Measurements from ENCODE around the gene WDR43.

The WDR43 gene

GRCh38 chr2:28915939-28916338, 21.5 kb downstream of the WDR43 start:
- DNase-seq: peak in 1 of 2 experiments; percentile 15

- DNase-seq: no peak
Measured at GRCh38 chr2:28926847-28927246, 32.4 kb downstream of the WDR43 start.

DNA sequence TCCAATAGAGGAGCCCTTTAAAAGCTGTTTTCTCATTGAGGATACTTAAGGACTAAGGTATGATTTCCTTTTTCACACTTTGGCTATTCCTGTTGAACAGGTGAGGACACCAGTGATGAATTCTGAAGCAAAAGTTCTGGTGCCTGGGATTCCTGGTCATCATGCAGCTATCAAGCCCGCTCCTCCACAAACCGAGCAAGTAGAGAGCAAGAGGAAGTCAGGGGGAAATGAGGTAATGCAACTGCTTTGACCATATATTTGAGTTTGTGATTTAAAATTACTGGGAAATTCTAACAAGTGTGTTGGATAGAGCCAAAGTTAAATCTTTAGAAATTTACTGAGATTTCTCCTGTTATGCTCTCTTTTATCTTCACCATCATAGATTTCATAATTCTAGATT, 33.0 kb downstream of the WDR43 start:
- no peak for DNase-seq

DNA sequence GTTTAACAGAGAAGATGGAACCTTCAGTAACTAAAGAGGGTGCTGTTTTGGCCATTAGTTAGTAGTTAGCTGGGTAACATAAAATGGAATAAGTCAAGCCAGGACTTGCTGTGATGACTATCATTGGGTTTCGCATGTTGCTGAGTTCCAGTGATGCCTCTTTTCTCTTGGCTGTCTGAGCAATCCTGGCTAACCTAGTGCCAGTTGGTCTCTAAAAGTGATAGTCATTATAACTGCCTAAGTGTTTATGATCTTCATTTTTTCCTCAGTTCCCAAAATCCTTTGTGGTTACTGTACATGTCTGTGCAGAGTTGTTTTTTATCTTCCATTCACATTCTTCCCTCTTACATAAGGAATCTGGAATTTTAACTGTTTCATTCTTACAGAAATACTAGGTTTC, 33.4 kb downstream of the WDR43 start:
- no peak for DNase-seq

- no peak for DNase-seq
Measured at GRCh38 chr2:28929581-28929980, 35.1 kb downstream of the WDR43 start.

DNA sequence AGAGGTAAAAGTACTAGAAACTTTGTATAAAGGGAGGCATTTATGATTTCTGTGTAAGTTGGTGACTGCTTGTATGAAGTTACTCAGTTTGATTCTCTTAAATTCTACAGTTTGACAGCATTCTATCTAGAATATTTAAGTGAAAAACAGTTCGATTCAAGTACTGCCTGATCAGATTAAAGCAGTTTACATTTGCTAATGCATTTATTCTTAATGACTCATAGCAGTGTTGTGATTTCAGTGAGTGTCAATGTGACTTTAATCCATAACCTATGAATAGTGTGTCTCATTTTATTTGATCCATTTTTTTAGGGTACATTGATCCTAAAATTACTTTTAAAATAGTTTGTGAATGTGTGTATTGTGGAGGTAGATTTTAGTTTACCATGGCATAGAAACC, 35.7 kb downstream of the WDR43 start:
- DNase-seq: no peak

DNA sequence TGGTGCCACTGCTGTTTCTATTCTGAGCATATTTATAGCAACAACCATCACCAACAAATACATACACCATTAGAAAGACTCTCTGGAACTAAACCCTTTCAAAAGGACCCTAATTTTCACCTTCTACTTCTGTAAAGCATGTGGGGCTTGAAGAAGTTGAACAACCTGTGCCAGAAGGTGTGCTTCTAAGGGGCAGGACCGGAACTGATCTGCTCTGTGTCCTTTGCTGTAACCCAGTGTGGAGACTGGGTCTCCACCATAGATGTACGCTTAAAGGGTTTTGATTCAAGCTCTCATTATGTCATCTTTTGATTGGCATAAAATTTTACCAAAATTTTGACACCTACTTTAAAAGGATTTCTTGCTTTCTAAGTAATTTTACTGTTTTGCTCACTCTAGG, 40.3 kb downstream of the WDR43 start:
- DNase-seq: no peak

DNA sequence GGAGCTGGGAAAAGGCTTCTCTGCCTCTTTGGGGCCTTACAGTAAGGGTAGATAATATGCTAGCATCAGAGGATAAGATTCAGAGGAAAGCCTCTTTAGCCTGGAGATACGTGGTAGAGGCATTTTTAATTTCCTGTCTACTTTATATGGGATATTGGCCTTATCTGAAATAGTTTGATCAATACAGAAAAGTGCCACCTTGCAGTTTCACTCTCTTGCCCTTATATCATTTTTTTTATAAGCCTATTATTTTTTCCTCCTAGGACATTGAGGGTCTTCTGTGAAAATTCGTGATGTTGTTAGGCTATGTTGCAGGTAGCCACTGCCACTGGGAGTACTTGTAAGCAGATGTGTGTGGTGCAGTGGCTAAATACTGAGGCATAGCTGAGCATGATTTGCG, 46.5 kb downstream of the WDR43 start:
- DNase-seq: no peak

DNA sequence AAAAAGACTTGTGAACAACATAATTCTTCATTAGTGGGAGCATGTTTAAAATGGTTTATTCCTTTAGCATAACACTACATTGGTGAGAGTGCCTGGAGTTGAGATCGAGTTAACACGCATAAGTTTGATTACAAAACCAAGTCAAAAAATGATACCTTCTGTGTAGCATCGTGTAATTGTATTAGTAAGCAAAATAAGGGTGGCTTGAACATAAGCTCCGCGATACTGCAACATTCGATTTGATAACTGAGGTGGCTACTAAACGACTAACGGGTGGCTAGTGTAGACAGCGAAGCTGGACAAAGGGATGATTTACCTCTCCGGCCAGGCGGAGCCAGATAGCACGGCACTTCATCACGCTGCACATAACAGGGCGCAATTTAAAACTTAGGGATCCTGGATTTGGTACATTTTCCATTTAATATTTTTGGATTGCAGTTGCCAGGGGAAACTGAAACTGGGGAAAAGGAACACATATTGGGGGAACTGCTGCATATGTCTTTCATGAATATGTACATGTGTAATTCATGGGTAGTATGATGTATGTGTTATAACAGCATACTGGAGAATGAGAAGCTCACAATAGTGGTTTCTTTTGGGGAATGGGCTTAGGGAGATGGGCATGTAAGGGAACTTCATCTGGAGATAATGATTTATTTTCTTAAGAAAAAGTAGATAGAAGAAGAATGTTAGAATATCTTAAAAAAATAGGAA, 50.2 kb downstream of the WDR43 start:
- DNase-seq: no peak

- DNase-seq: no peak
Measured at GRCh38 chr2:28948160-28948559, 53.7 kb downstream of the WDR43 start.

GRCh38 chr2:28949190-28949589, 54.7 kb downstream of the WDR43 start:
- no peak for DNase-seq

DNA sequence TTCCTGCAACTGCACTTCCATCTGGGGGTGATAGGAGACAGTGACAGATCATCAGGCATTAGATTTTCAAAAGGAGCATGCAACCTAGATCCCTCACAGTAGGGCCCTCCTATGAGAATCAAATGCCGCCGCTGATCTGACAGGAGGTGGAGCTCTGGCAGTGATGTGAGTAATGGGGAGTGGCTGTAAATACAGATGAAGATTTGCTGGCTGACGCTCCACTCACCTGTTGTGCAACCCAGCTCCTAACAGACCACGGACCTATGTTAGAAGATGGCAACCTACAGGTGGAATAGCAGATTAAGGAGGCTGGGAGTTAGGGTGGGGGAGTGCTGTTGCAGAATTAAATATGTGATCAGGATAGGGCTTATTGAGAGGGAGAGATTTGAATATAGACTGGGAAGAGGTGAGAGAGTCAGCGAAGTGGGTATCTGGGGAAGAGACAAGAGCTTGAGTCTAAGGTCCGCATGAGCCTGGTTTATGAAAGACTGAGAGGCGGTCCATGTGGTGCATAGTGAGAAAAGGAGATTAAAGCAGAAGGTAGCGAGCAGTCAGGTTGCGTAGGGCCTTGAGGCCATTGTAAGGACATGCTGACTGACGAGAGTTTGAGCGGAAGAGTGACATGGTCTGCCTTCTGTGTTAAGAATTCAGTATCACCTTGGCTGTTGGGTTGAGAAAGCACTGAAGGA, 55.3 kb downstream of the WDR43 start:
- no peak for DNase-seq

DNA sequence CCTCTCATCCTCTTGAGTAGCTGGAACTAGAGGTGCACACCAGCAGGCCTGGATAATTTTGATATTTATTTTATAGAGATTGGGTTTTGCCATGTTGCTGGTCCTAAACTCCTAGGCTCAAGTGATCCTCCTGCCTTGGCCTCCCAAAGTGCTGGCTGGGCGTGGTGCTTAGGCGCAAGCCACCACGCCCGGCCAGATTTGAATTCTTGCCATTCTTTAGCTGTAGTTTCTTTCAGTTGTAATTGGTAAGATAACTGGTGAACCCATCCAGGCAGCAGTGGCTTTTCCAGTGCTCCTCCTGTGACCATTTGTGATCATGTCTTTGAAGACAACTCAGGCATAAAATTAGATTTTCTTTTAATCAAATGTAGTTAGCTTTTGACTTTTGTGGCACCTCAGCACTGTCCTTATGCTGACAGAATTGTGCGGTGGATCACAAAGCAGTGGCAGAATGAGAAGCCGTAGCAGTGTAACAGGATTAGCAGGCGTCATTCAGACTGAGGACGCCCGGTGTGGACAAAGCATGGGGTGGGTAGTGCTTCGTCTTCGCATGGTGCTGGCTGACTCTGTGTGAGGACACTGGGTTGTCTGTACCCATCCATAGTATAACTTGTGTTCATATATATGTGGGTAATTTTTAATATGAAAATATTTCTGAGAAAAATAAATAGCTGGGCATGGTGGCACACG, 56.6 kb downstream of the WDR43 start:
- no peak for DNase-seq

DNA sequence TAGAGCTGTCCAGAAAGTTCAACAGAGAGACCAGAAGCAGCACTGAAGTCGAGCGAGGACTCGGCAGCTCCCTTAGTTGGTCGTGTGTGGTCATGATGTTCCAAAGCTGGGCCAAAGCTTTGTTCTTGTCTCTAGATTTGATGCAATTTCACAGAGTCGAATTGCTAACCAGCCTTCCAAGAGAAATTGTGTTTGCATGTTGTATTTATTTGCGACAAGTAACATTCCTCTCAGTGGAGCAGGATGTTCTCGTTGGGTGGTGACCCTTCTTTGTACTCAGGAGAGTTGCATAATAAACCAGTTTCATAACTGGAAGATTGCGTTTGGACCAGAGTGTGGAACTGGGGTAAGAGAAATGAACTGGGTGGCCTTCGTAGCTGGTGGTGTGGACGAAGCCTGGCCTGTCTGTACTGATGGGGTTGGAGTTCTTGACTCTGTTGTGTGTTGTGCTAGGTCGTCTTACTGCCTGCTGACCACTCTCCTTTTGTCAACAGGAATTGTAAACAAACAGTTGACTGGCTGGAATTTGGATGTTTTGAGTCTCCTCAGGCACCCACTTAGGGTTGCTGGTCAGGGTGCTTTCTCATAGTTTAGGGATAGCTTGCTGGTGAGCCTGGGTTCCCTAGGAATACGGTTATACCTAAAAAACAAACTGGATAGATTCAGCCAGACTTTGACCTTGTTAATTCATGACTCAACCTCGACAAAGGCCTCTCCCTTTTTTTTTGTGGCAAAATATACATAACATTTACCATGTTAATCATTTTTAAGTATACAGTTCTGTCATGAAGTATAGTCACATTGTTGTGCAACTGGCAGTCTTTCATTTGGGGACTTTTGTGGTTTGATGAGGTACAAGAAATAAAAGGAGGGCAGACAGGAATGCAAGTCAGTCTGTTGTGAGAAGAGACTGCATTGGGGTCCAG, 57.7 kb downstream of the WDR43 start:
- DNase-seq: peak; percentile 59 to 60

DNA sequence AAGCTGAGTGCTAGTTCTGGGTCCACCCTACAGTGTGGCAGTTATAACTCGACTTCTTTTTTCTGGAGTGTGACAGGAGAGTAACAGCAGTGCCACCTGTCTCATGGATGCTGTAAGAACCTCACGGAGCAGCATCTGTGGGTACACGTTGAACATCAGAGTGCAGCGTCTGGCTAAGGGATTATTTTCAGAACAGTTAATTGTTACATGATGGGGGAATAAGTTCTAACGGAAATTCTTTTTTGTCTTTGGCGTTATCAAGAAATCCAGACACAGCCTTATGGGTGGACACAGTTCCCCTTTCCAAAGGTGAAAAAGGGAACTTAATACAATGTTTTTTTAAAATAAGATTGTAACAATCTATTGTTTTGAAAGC, 58.4 kb downstream of the WDR43 start:
- DNase-seq: peak; percentile 60 to 68

DNA sequence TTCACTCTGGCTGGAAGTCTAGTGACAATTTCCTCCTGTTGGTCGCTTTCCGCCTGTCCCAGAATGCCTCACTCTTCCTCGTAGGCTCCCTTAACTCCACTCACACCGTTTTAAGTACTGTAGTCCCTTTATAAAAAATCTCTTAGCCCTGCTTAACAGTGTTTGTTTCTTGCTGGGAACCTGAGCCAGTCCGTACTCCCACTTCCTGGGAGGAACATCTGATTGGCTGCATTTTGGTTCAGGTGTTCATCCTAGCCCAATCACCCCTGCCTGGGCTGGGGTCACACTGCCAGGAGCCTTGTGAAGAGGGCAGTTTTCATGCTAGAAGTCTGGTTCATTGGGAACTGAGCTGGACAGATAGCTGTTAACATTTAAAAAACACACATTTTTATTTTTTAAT, 61.0 kb downstream of the WDR43 start:
- no peak for DNase-seq

- DNase-seq: no peak
Measured at GRCh38 chr2:28956415-28956826, 62.0 kb downstream of the WDR43 start.

DNA sequence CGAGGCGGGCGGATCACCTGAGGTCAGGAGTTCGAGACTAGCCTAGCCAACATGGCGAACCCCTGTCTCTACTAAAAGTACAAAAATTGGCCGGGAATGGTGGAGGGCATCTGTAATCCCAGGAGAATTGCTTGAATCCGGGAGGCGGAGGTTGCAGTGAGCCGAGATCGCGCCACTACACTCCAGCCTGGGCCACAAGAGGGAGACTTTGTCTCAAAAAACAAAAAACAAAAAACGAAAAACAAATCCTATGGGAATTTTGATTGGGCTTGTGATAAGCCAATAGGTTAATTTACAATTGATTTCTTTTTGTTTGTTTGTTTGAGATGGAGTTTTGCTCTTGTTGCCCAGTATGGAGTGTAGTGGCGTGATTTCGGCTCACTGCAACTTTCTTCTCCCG, 62.4 kb downstream of the WDR43 start:
- DNase-seq: no peak

GRCh38 chr2:28958689-28959088, 64.2 kb downstream of the WDR43 start:
- peak; percentile 73 to 82 for DNase-seq

GRCh38 chr2:28960401-28960800, 65.9 kb downstream of the WDR43 start:
- DNase-seq: no peak

- no peak for DNase-seq
Measured at GRCh38 chr2:28962505-28962904, 68.0 kb downstream of the WDR43 start.

- DNase-seq: no peak
Measured at GRCh38 chr2:28970464-28971160, 76.1 kb downstream of the WDR43 start.

All from AML-193 (cell line).